HG02588 (cell line): ENCODE measurements around the gene CHSY3.

Experiments
- ATAC-seq: cut with Tn5 transposase; IDR thresholded peaks from one replicate; pipeline ENCODE4 v1.9.1; 2021; ENCODE audit warnings: mild to moderate bottlenecking, moderate library complexity; ENCODE audit not compliant: unreplicated experiment

Gene CHSY3

DNA sequence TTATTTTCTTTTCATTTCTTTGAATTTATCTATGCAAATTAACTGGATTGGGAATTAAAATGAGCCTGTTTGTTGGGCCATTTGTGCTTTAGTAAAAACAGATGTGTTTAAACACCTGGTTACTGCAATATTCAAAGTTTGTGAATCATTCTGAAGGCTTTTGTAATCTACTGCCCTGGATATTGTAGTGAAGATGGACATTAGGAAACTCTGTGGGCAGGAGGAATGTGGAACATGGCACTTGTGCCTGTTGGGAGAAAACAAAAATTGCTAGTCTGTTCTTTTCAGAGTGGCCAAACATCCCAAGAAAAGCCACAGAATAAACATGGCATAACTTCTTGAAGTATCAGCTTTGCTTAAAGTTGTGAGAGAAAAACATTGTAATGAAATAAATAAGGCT, 40.8 kb downstream of the CHSY3 start:
- no peak for ATAC-seq

DNA sequence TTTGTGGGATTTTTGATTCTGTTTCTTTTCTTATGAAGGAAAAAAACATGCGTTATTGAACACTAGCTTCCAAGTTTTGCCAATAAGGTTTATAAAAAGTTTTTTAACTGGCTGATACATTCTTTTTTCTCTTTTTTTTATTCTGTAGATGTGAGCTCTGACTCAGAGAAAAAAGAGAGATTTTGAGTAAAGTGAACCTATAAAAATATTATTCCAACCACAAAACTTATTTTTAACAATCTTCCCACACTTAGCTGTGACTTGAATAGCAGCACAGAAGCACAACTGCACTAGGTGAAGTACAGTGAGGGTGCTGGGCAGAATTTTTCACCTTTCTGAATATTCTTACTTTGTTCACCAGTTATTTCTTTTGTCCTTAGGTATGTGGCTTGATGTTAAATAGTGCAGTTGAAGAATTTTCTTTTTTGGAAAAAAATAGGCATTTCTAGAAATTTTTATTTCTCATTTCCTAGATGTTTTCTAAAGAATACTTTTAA, 41.6 kb downstream of the CHSY3 start:
- ATAC-seq = no peak

DNA sequence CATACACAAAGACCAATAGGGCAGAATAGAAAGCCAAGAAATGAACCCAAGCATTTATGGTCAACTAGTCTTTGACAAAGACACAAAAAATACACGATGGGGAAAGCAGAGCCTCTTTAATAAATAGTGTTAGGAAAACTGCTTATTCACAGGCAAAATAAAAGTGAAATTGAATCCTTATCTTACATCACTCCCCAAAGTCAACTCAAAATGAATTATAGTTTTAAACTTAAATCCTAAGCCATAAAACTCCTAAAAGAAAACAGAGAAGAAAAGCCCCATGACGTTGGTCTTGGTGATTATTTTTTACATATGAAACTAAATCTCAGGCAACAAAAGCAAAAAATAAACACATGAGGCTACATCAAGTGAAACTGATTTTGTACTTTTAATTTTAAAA, 46.8 kb downstream of the CHSY3 start:
- no peak for ATAC-seq

DNA sequence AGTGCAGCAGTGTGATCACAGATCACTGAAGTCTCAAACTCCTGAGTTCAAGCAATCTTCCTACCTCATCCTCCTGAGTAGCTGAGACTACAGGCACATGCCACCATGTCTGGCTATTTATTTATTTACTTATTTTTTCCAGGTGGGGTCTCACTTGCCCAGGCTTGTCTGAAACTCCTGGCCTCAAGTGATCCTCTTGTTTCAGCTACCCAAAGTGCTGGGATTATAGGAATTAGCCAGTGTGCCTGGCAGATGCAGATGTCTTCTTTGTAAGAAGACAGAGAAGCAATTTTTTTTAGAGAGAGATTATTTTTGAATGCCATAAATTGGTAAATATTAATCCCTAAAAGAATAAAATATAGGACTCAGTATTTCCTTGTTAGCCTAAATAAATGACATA, 54.3 kb downstream of the CHSY3 start:
- no peak for ATAC-seq

DNA sequence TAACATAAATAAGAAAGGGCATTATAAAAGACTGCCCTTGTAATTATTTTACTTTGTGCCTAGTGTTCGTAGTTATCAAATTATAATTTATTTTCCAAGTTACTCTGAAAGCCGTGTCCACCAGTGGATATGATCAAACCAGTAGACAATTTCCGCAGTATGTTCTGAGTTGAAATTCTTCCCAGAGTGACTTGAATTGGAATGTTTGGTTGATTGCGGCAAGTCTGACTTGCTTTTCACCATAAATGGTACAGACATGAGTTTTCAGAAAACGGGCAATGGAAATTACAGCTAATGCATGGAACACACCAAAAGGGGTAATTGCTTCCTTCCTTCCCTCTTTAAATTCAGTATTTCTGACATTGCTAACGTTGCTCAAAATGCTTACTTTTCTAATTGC, 56.6 kb downstream of the CHSY3 start:
- no peak for ATAC-seq

DNA sequence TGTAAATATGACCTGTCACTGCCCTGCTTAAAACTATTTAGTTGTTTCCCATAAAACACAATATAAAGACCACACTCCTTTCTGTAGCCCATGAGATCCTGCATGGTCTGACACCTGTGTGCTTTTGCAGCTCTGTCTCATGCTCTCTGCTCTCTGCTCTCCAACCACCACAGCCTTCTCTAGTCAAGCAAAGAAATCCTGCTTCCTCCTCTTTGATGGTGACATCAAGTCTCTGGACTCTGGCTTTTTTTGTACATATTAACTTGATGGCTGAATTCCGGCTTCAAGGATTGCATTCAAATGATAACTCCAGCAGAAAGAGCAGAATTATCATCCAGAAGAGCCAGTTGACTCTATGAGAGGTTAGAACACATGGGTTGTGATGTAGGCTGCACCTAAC, 58.2 kb downstream of the CHSY3 start:
- no peak for ATAC-seq

DNA sequence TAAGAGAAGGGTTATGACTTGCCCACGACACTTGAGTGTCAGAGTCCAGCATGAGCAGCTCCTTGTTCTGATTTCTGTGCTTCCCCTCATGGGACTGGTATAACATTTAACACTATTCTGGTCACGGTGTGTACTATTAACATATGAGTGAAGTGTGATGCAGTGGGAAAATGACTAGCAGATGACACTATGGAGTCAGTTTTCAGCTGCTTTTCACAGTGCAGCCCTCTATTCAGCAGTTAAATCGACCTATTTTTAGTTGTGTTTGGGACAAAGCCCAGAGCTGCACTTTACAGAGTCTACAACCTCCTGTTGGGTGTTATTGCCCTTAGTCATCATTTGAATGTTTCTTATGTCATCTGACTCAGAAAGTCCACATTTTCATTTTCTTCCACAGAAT, 59.1 kb downstream of the CHSY3 start:
- ATAC-seq = no peak

DNA sequence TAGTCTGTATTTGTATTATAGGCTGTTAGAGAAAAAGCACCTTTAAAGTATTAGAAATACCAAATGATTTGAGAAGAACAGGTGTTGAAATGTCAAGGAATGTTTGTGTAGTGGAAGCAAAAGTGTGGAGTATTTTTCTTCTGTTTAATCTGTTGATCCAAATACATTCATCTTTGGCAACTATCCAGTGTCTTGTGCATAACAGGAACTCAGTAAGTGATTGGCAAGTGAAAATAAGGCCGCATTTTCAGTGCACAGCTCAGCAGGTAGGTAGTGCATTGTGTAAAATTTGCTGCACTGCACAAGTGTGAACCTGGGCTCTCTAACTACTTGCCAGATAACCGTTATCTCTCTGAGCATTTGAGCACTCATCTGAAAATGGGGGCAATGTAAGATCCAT, 61.8 kb downstream of the CHSY3 start:
- ATAC-seq = no peak

DNA sequence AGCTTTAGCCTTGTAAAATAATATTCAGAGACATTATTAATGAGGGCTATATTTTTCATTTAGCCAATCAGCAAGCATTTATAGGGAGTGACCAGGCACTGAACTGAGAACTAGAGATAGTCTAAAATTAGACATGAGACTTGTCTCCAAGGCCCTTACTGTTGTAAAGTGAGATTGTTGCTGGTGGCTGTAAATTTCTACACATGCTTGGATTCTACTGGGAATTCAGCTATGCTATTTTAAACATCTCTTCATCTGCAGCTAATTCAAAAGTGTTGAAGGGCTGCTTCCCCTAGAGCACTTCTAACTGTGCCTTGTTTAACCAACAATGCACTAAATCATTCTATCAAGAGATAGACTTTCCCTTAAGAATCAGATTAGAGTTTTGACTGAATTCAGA, 67.4 kb downstream of the CHSY3 start:
- no peak for ATAC-seq

DNA sequence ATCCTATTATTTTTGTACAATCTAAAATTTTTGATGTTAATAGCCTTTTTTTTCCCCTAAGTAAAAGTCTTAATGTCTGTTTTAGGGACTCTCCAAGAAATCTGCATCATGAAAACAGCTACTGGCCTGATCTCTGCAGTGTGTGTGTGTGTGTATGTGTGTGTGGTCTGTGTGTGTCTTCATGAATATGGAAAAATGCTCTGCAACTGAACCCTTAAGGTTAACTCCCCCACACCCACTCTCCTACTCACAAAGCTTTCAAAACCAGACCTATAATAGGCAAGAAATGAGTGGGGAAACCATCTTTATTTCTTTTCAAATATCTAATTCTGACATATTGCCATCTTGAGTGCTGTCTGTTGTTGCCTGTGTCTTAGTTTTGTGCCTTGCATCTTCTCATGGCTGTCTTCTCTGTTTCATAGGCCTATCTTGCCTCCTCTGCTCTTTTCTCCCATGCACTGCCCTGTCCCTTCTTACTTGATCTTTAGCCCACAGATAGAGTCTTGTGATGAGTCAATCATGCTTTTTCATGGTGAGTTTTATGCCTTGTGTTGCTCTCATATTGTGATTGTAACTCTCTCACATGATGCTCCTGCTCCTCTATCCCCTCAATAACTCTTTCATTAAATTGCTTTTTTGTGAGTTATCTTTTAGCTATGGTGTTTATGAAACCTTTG, 68.3 kb downstream of the CHSY3 start:
- ATAC-seq = no peak

DNA sequence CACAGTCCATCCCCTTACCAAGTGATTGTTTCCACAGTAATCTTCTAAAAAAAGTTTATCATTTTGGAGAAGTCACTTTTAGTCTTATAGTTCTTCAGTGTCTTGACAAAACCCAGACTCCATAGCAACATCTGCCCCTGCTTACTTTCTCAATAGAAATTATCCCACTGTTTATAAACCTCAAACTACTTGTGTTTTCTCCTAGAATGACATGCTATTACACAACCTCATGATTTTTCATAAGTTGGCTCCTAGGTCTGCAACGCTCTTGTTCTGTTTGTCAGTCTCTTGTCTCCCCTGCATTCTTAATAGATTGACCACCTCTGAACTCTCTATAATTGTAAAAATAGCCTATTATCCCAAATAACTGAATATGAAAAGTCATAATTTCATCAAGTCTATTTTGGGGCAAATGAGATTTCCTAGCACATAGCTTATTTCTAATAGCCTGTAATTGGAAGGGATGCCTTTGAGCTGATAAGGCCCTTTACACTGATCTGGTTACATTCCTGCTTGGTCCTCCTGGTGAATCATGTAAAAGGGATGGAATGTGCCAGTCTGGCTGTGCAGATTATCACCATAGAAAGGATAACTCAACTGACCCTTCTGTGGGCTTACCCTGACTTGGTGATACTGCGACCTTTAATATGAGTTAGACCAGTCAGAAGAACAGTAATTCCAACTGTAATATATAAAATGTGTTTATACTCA, 69.6 kb downstream of the CHSY3 start:
- no peak for ATAC-seq

DNA sequence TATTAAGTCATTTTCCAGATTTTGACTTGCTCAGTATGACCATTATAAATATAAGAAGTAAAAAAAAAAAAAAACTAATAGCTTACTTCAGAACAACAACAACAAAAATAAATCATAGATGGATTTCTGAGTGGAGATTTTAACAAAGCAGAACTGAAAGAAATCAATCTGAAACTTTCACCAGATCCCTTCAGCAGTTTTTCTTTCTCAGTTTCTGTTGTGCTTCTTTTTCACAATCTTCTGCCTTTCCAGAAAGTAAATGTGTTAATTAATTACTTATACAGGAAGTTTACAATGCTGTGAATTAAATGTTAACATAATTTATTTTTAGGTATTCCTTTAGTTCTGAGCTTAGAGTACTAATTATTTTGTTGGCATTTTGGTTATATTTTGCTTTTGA, 73.5 kb downstream of the CHSY3 start:
- no peak for ATAC-seq

DNA sequence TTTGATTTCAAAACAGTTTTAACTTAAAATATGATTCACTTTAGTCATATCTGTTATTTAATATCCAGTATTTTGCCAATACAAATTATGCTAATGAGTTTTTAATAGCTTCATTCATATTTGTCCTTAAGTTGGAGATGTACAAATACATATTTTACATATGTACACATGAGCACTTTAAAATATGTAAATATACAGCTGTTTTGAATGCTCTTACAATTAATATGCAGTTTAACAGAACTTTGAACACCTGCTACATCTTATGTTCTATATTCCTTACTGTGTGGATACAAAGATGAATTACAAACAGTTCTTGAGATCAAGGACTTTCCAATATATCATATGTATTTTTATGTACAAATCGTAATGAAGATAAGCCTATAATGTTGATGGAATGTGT, 74.0 kb downstream of the CHSY3 start:
- no peak for ATAC-seq

DNA sequence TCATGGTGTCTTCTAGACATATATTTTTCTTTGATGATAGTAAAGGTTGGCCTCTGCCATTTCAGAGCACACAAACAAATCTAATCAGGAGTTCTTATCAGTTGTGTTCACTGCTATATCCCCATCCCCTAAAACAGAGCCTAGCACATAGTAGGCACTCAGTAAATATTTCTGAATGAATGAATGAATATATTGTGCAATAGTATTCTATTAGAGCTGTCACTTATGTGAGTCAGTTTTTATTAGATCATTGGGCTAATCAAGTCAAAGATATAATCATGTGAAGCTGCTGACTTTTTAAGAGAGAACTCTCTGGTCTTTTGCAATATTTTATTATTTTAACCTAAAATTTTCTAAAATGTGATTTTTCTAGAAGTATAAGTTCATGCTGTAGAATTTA, 84.2 kb downstream of the CHSY3 start:
- ATAC-seq = no peak

DNA sequence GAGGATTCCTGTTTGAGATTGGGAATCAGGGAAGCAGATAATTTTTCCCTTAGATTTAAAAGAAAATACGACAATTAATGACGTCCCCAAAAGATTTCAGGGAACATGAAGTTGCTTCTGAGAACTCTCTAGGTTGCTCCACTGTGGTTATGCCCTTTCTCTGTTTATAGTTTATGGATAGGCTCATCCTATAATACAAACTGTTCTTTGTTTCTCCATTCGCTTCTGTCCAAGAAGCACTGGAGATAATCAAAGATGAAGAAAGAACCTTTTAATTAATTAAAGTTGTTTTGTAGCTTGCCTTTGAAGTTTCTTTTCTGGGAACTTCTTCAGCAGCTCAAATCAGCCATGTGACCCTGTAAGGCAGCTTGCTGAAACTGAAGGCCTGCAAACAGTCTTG, 87.5 kb downstream of the CHSY3 start:
- ATAC-seq = no peak

DNA sequence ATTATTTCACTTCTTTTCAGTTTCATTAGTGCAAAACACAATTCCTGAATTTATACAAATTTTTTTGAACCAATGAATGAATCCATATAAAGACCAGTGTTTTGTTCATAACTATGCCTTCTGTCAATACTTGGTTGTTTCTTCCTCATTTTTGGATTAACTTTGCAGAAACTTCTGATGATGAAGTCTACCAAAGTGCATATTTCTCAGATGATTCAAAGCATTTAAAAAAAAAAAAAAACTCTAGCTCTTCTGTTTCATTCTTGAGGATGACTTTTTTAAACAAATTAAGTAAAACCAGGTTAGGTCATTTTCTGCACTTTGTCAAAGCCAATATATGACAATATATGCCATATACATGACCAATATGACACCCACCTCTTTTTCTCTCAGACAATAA, 92.6 kb downstream of the CHSY3 start:
- no peak for ATAC-seq

DNA sequence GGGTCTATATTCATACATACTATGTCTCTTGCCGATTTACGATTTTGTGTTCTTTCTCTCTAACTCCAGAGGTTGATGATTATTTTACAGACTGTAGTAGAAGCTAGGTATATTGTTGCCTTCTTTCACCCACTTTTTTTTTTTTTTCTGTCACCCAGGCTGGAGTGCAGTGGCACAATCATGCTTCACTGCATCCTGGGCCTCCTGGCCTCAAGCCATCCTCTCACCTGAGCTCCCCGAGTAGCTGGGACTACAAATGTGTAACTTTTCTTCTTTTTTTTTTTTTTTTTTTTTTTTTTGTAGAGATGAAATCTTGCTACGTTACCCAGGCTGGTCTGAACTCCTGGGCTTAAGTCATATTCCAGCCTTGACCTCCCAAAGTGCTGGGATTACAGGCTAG, 96.2 kb downstream of the CHSY3 start:
- no peak for ATAC-seq

DNA sequence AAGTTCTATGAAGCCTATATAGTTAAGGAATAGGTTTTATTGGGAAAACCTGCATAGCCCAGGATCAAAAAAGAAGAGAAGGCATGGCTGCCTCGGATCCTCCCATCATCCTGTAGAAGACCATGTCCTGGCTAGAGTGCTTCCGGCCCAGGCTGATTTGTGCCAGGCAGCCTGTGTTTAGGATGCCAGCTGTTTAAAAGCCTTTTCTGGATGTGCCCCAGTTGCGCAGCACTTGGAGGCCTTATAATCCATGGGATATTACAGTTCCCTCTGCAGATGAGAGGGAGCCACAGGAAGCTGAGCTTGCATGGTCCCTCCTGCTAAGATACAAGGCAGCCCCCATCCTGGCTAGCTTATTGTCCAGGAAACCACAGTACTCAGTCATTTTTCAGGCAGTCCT, 97.9 kb downstream of the CHSY3 start:
- no peak for ATAC-seq

DNA sequence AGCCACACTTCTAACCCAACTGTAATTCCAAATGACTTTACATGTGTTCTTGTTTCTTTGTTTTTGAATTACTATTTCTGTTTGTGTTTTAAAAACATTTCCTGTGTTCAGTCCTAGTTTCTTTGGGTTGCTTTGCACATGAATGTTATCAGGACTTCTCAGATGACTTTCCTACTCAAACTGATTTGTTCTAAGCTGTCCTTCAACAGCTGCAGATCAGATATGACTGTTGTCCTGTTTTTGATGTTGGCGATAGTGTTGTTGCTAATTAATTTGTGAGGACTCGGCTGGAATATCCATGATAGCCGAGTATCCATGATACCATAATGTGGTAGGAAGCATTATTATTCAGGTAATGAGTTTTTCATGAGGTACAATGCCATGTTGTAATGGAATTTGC, 98.6 kb downstream of the CHSY3 start:
- ATAC-seq = no peak

DNA sequence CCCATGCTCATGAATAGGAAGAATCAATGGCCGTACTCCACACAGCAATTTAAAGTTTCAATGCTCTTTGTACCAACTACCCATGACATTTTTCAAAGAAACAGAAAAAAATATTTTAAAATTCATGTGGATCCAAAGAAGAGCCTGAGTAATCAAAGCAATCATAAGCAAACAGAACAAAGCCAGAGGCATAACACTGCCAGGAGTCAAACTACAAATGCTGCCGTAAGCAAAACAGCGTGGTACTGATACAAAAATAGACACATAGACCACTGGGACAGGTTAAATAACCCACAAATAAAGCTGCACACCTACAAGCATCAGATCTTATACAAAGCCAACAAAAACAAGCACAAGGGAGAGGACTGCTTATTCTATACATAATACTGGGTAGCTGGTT, 107.7 kb downstream of the CHSY3 start:
- no peak for ATAC-seq

DNA sequence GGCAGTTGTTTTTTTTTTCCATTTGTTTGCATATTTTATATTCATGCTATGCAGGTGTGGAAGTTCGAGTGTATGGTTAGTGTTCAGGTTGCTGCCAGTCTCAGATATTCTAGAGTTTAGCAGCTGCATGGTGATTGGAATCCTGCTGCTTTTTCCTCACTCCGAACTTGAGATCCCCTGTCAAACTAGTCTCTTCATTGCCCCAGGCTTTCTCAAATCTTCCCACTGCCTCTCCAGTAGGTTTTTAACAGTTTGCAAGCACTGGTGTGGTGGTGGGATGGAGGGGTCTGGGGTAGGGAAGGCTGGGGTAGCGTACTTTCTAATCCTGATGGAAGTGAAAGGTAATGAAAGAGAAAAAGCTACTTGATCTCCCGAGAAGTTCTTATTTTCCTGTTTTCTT, 112.9 kb downstream of the CHSY3 start:
- no peak for ATAC-seq

DNA sequence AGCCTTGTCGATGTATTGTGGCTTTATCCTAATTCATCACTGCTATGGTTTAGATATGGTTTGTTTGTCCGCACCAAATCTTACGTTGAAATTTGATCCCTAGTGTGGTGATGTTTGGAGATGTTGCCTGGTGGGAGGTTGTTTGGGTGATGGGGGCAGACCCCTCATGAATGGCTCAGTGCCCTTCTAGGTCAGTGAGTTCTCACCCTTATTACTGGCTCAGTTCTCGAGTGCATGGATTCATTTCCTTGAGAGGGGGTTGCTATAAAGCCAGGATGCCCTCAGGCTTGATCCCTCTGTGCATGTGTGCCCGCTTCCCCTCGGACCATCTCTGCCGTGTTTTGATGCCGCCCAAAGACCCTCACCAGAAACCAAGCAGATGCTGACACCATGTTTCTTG, 114.4 kb downstream of the CHSY3 start:
- no peak for ATAC-seq

DNA sequence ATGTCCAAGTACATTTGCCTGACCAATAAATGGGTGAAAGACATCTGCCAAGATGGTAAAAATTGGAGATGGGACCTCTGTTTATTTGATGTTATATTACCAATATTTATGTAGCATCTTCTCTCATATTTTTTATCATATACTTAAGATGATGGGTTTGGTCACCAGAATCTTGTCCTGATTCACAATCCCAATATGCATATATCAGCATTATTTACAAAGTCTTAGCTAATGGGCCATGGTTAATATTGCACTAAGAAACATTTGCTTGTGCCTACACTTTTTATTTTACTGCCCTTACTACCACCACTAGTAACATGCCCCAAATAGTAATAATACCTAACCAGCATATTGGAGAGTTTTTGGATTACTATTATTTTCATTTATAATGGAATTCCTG, 116.7 kb downstream of the CHSY3 start:
- ATAC-seq = no peak
